Activated B cell treated with CpG ODN at 0.5 μM for 24 hours (primary cell): Measurements from ENCODE around the gene CSTF1. TPM values are rescaled to one million over a fixed set of nuclear protein-coding genes. Genes with fewer than 3 reads are reported as not detected.
"Not testable (repeated sequence)": the region's sequence is repeated elsewhere in the genome, so short reads cannot be mapped to it uniquely, and the experiment has no call there.

ENCODE experiments used
- ATAC-seq: fragments of 200-7000 bp; cut with Tn5 transposase; one replicate; pipeline ENCODE4 v1.10.0; 2021; ENCODE audit warnings: low read depth, mild to moderate bottlenecking, moderate library complexity
- CTCF ChIA-PET: fragments of 350-600 bp; sonication (Branson Sonifier 250); formaldehyde crosslinking; loops from one replicate; lab custom pipeline; 2021; ENCODE audit warnings: antibody characterized with exemption; lab: Charles Lee
- POLR2A ChIA-PET: fragments of 350-600 bp; sonication (Branson Sonifier 250); formaldehyde crosslinking; loops from one replicate; lab custom pipeline; 2021; ENCODE audit warnings: antibody characterized with exemption; lab: Charles Lee
- DNase-seq: peaks from one replicate; pipeline ENCODE4 v3.0.0; 2022
- H3K27ac Mint-ChIP-seq: one replicate; pipeline ENCODE4 v1.8.0; 2020; ENCODE audit warnings: mixed read lengths
- H3K27me3 Mint-ChIP-seq: one replicate; pipeline ENCODE4 v1.8.0; 2021; ENCODE audit warnings: mixed read lengths
- H3K36me3 Mint-ChIP-seq: one replicate; pipeline ENCODE4 v1.8.0; 2021; ENCODE audit warnings: low read depth, mixed read lengths
- H3K4me1 Mint-ChIP-seq: one replicate; pipeline ENCODE4 v1.8.0; 2021; ENCODE audit warnings: mixed read lengths
- H3K4me3 Mint-ChIP-seq: one replicate; pipeline ENCODE4 v1.8.0; 2020; ENCODE audit warnings: mild to moderate bottlenecking, mixed read lengths
- H3K9me3 Mint-ChIP-seq: one replicate; pipeline ENCODE4 v1.8.0; 2020; ENCODE audit warnings: mixed read lengths
- CTCF ChIP-seq: fragments of 200-600 bp; IDR thresholded peaks from one replicate; pipeline ENCODE4 v1.8.0; 2022; ENCODE audit warnings: antibody characterized with exemption, mild to moderate bottlenecking
- intact Hi-C: fragments of 100-400 bp; cut with micrococcal nuclease; formaldehyde crosslinking; loops from one replicate; pipeline ENCODE4 v1.15.1; 2024
- total RNA-seq: library from RNA; stranded (reverse); gene quantifications from 2 replicates; pipeline ENCODE4 v1.2.3, GENCODE V29; 2022

The CSTF1 gene
- total RNA-seq, 1 donor from 2014 or later = 36.2 TPM

- H3K4me3 Mint-ChIP-seq = no peak overlapping the region
- H3K4me1 Mint-ChIP-seq = peaks cover 29% of the 10 kb centered on the region
- POLR2A ChIA-PET = interaction anchor here (0.8 kb wide), 1 partner anchor 37 kb away, joined by 3 read pairs; the partner anchor contains the start of gene FAM210B
- H3K9me3 Mint-ChIP-seq = no peaks in the 10 kb centered on the region
- H3K36me3 Mint-ChIP-seq = peaks cover 50% of the 10 kb centered on the region
- CTCF ChIA-PET = interaction anchor here (1.2 to 3.3 kb wide), 2 partner anchors 25 to 121 kb away, joined by 3 to 9 read pairs; no protein-coding TSS in a partner anchor
- DNase-seq = no peak
- TF ChIP-seq CTCF = no peak
- intact Hi-C loops = no loop called here
- no peaks in the 10 kb centered on the region for H3K27me3 Mint-ChIP-seq
- no peak overlapping the region for H3K27ac Mint-ChIP-seq
- ATAC-seq = no peak
These were observed 2.7 kb downstream of the CSTF1 start for GRCh38 chr20:56395166-56395565.

GRCh38 chr20:56400001-56400640 is 7.7 kb downstream of the CSTF1 start:
- H3K27me3 Mint-ChIP-seq = no peaks in the 10 kb centered on the region
- peaks cover 15% of the 10 kb centered on the region for H3K4me1 Mint-ChIP-seq
- peaks cover 83% of the 10 kb centered on the region for H3K36me3 Mint-ChIP-seq
- ATAC-seq (peak; percentile 65), DNase-seq (no peak)
- H3K27ac Mint-ChIP-seq = no peak overlapping the region
- ChIA-PET POLR2A (no interaction called here), CTCF (interaction anchor here (0.8 to 1.1 kb wide), 2 partner anchors 8 to 116 kb away, joined by 3 to 4 read pairs; partner anchors contain the start of genes AURKA and CSTF1)
- intact Hi-C loops = loop anchor here (1.0 kb wide), 3 partner anchors 68 to 946 kb away; partner anchors contain the start of gene RTF2
- TF ChIP-seq CTCF = peak; percentile 47
- H3K4me3 Mint-ChIP-seq = no peak overlapping the region
- no peaks in the 10 kb centered on the region for H3K9me3 Mint-ChIP-seq

GRCh38 chr20:56403465-56403864 is 11.0 kb downstream of the CSTF1 start:
- POLR2A ChIA-PET = no interaction called here

GRCh38 chr20:56405356-56405755 is 12.9 kb downstream of the CSTF1 start:
- H3K4me1 Mint-ChIP-seq, POLR2A ChIA-PET, H3K27ac Mint-ChIP-seq, CTCF ChIA-PET, H3K4me3 Mint-ChIP-seq, H3K27me3 Mint-ChIP-seq, intact Hi-C loops, H3K9me3 Mint-ChIP-seq, ATAC-seq, DNase-seq: not testable (repeated sequence)
- peaks cover 73% of the 10 kb centered on the region for H3K36me3 Mint-ChIP-seq

More at GRCh38 chr20:56403465-56403864, 11.0 kb downstream of the CSTF1 start:
- Mint-ChIP-seq H3K9me3 (no peaks in the 10 kb centered on the region), H3K27ac (no peak overlapping the region), H3K4me3 (no peak overlapping the region), H3K4me1 (peaks cover 9% of the 10 kb centered on the region), H3K27me3 (no peaks in the 10 kb centered on the region), H3K36me3 (peaks cover 83% of the 10 kb centered on the region)
- CTCF ChIA-PET = no interaction called here
- TF ChIP-seq CTCF = no peak
- ATAC-seq = no peak
- intact Hi-C loops = no loop called here
- DNase-seq = no peak

- Mint-ChIP-seq H3K27ac (no peak overlapping the region), H3K9me3 (no peaks in the 10 kb centered on the region), H3K4me1 (peaks cover 9% of the 10 kb centered on the region), H3K27me3 (no peaks in the 10 kb centered on the region), H3K36me3 (peaks cover 61% of the 10 kb centered on the region), H3K4me3 (no peak overlapping the region)
- DNase-seq = no peak
- ChIA-PET POLR2A (no interaction called here), CTCF (no interaction called here)
- no peak for ATAC-seq
- intact Hi-C loops = no loop called here
- no peak for TF ChIP-seq CTCF
These were observed 14.5 kb downstream of the CSTF1 start for GRCh38 chr20:56406910-56407309.
